Body of pancreas (tissue), 4 donors: Measurements from ENCODE around the gene DPP9. TPM values are rescaled to one million over a fixed set of nuclear protein-coding genes. Genes with fewer than 3 reads are reported as not detected.

Experiments used
- ATAC-seq: fragments of 150-250 bp; one replicate; pipeline ENCODE4 v1.9.1; 2016
- DNase-seq, 4 donors: peaks; one replicate each; pipeline ENCODE4 v3.0.0-alpha.2; 2019
- H3K27ac ChIP-seq, 4 donors: fragments of 200-600 bp; sonication (generic); 1 replicate in 3 of 4; 2 replicates in 1 of 4; pipeline versions ENCODE4 v1.5.1 to v1.6.1; 2016 to 2019; ENCODE audit warnings: mild to moderate bottlenecking in 1 of 4, mixed read lengths in 1 of 4, moderate library complexity in 1 of 4
- H3K27me3 ChIP-seq, 2 donors: fragments of 200-600 bp; sonication (generic); one replicate each; pipeline ENCODE4 v1.6.0; 2016; ENCODE audit warnings: mild to moderate bottlenecking in 1 of 2
- H3K36me3 ChIP-seq, 2 donors: fragments of 200-600 bp; sonication (generic); replicated peaks in 1 of 2; 2 replicates each; pipeline ENCODE4 v1.5.1; 2016; ENCODE audit warnings: low read depth in 2 of 2; ENCODE audit not compliant: insufficient read depth in 1 of 2
- H3K4me1 ChIP-seq: fragments of 200-600 bp; sonication (generic); one replicate; pipeline ENCODE4 v1.6.0; 2016
- H3K4me3 ChIP-seq, 2 donors: fragments of 200-600 bp; sonication (generic); 1 replicate in 1 of 2; 2 replicates in 1 of 2; pipeline ENCODE4 v1.5.1; 2016 to 2019
- H3K9me3 ChIP-seq, 3 donors: fragments of 200-600 bp; sonication (generic); 1 replicate in 2 of 3; 2 replicates in 1 of 3; pipeline ENCODE4 v1.5.1; 2016
- CTCF ChIP-seq, 7 experiments: fragments of 450-650 bp in 4 of 7; fragments of 200-600 bp in 3 of 7; sonication (generic) in 3 of 7; IDR thresholded peaks; one replicate each; pipeline ENCODE4 v1.5.1; 2016 to 2019; ENCODE audit warnings: antibody characterized with exemption in 7 of 7
- POLR2A ChIP-seq, 3 donors: fragments of 450-650 bp; IDR thresholded peaks; one replicate each; pipeline ENCODE4 v1.6.1; 2016; ENCODE audit warnings: antibody characterized with exemption in 3 of 3, mild to moderate bottlenecking in 2 of 3
- WGBS, 2 donors: methylation state at CpG; one replicate each; pipeline ENCODE4 v1.1.5; 2017; 5-methylcytosine and 5-hydroxymethylcytosine counted together
- intact Hi-C: fragments of 100-400 bp; cut with DNase I; formaldehyde crosslinking; loops from one replicate; pipeline ENCODE4 v1.15.1; 2023
- total RNA-seq, 2 donors: library from RNA; depleted of rRNA; stranded (reverse); fragments of >200 nt; gene quantifications; one replicate each; pipeline ENCODE4 v1.1.0, GENCODE V29; 2016

Gene DPP9
- total RNA-seq, 2 donors from 2014 or later = 44.6 to 130 TPM

- no peak for DNase-seq
Measured at GRCh38 chr19:4652075-4652474, 71.6 kb downstream of the DPP9 start.

GRCh38 chr19:4650159-4650558, 73.5 kb downstream of the DPP9 start:
- Histone ChIP-seq H3K27ac (no peak overlapping the region), H3K27me3 (no peaks in the 10 kb centered on the region), H3K36me3 (no peaks in the 10 kb centered on the region), H3K9me3 (no peaks in the 10 kb centered on the region), H3K4me1 (no peaks in the 10 kb centered on the region), H3K4me3 (no peak overlapping the region)
- intact Hi-C loops = no loop called here
- no peak for ATAC-seq
- TF ChIP-seq POLR2A (IDR thresholded peaks at IDR 0.05) (no peak), CTCF (IDR thresholded peaks at IDR 0.05) (no peak)
- 79 to 81% methylated on average over 2 of the region's 2 CpGs for WGBS, 2 donors
- no peak for DNase-seq

More at GRCh38 chr19:4652075-4652474, 71.6 kb downstream of the DPP9 start:
- Histone ChIP-seq H3K36me3 (peaks cover 0 to 6% of the 10 kb centered on the region in 2 donors), H3K9me3 (no peaks in the 10 kb centered on the region), H3K27me3 (no peaks in the 10 kb centered on the region), H3K27ac (no peak overlapping the region), H3K4me3 (no peak overlapping the region), H3K4me1 (no peaks in the 10 kb centered on the region)
- no peak for TF ChIP-seq CTCF (IDR thresholded peaks at IDR 0.05)
- no peak for TF ChIP-seq POLR2A (IDR thresholded peaks at IDR 0.05)
- ATAC-seq = no peak
- WGBS, 2 donors = 94 to 97% methylated on average over 20 to 43 of the region's 44 CpGs
- intact Hi-C loops = no loop called here

- Histone ChIP-seq H3K36me3 (no peaks in the 10 kb centered on the region), H3K27me3 (no peaks in the 10 kb centered on the region), H3K4me3 (no peak overlapping the region), H3K27ac (no peak overlapping the region), H3K9me3 (no peaks in the 10 kb centered on the region), H3K4me1 (no peaks in the 10 kb centered on the region)
- 78 to 97% methylated on average over 6 to 18 of the region's 19 CpGs for WGBS, 2 donors
- TF ChIP-seq CTCF (IDR thresholded peaks at IDR 0.05) = no peak
- TF ChIP-seq POLR2A (IDR thresholded peaks at IDR 0.05) = no peak
- intact Hi-C loops = no loop called here
- no peak for DNase-seq
- no peak for ATAC-seq
Measured at GRCh38 chr19:4649392-4650047, 74.1 kb downstream of the DPP9 start.

- 73 to 79% methylated on average over 5 to 20 of the region's 20 CpGs for WGBS, 2 donors
- Histone ChIP-seq H3K9me3 (no peaks in the 10 kb centered on the region), H3K4me1 (no peaks in the 10 kb centered on the region), H3K36me3 (no peaks in the 10 kb centered on the region), H3K27me3 (no peaks in the 10 kb centered on the region), H3K4me3 (no peak overlapping the region), H3K27ac (peak overlapping the region in 1 of 4 donors; percentile 45)
- TF ChIP-seq CTCF (IDR thresholded peaks at IDR 0.05) (no peak), POLR2A (IDR thresholded peaks at IDR 0.05) (no peak)
- peak in 3 of 4 donors; percentile 20 to 25 (median 21) for DNase-seq
- intact Hi-C loops = no loop called here
- ATAC-seq = peak; percentile 32
Measured at GRCh38 chr19:4647676-4648644, 75.7 kb downstream of the DPP9 start.
